Pancreas (tissue), 10 donors: ENCODE data around the gene DDHD1. TPM values are rescaled to one million over a fixed set of nuclear protein-coding genes. Genes with fewer than 3 reads are reported as not detected.
"Not testable (repeated sequence)": the region's sequence is repeated elsewhere in the genome, so short reads cannot be mapped to it uniquely, and the experiment has no call there.

Experiments used
- ATAC-seq, 4 donors: fragments of 200-7000 bp; cut with Tn5 transposase; one replicate each; pipeline versions ENCODE4 v1.8.0 to v1.9.1; 2020; ENCODE audit warnings: mild to moderate bottlenecking in 4 of 4, moderate library complexity in 4 of 4
- DNase-seq, 6 donors: peaks; one replicate each; pipeline ENCODE4 v3.0.0-alpha.2; 2020
- FAIRE-seq: peaks from 2 replicates; lab custom pipeline; 2012; peaks lifted over from hg19 to GRCh38; lab: Jason Lieb, UNC
- H3K27ac ChIP-seq, 4 donors: fragments of 200-600 bp; sonication (generic); 1 replicate in 3 of 4; 2 replicates in 1 of 4; pipeline versions ENCODE4 v1.5.0 to v1.8.0; 2020
- H3K27me3 ChIP-seq, 4 donors: fragments of 200-600 bp; one replicate each; pipeline ENCODE4 v1.8.0; 2021
- H3K36me3 ChIP-seq, 3 donors: fragments of 200-600 bp; sonication (generic) in 1 of 3; one replicate each; pipeline versions ENCODE4 v1.5.0 to v1.8.0; 2020 to 2021
- H3K4me1 ChIP-seq, 3 donors: fragments of 200-600 bp; one replicate each; pipeline ENCODE4 v1.8.0; 2021
- H3K4me3 ChIP-seq, 4 donors: fragments of 200-600 bp; sonication (generic) in 2 of 4; one replicate each; pipeline versions ENCODE4 v1.5.0 to v1.8.0; 2020 to 2021
- H3K9me3 ChIP-seq, 4 donors: fragments of 200-600 bp; one replicate each; pipeline ENCODE4 v1.8.0; 2021
- WGBS, 2 donors: extraction: QIAGEN DNeasy Blood & Tissue Kit; methylation state at CpG; one replicate each; pipeline ENCODE4 v1.1.7; 2013; 5-methylcytosine and 5-hydroxymethylcytosine counted together
- intact Hi-C, 3 donors: fragments of 100-400 bp; cut with DNase I; formaldehyde crosslinking; loops; one replicate each; pipeline versions ENCODE4 v1.11.1 to v1.14.2; 2022
- polyA plus RNA-seq, 2 donors: library from polyadenylated mRNA; stranded (reverse); fragments of 200-250 nt; gene quantifications; one replicate each; pipeline ENCODE4 v1.2.3, GENCODE V29; 2013
- total RNA-seq, 6 donors: library from RNA; stranded (reverse); fragmentation: NEBNext Ultra II Directional in 4 of 6; extraction: Animal tissue kit (Norgen Biotek cat#: 25700) in 4 of 6; gene quantifications; one replicate each; pipeline versions ENCODE4 v1.2.1 to v1.2.4, GENCODE V29; 2021 to 2023
- TF ChIP-seq, protein P1 (sequence below), 4 donors: fragments of 200-600 bp; sonication (generic) in 3 of 4; IDR thresholded peaks; one replicate each; pipeline versions ENCODE4 v1.5.0 to v1.8.0; 2021; ENCODE audit warnings: antibody characterized with exemption in 4 of 4
- donor health status: healthy with polysubstance abuse.
- donor health status: DM: no; HTN: no; CAD: no; lungs with moderate emphysema.
- donor health status: DM: no; HTN: no; CAD: no.
- donor health status: control.
- donor health status: control.
- donor health status: Bipolar disorder and iron deficiency.
- donor health status: DM: yes; HTN: yes; CAD: no.
- donor health status: DM: no; HTN: no; CAD: no.
- donor health status: DM: no; HTN: no; CAD: no.
- donor health status: DM: yes; HTN: yes; CAD: no.

Gene DDHD1
- total and polyA plus RNA-seq, 8 donors, result 3.5 to 6.9 (median 4.7) TPM

DNA sequence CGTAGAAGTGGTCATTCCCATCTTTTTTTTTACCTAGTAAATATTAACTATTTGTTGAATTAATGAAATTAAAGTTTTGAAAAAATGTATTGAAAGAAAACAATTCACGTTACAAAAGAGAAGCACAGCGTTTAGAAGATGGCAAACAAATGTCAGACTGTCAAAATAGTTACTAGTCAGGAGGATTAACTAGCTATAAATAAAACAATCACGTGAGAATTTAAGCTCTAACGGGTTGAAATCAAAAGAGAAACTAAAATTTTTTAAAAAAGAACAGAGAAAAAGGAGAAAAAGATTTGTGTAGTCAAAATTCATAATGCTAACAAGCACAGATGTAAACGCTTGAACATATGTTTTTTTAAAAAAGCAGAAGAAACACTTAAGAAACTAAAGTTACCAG is 26.4 kb downstream of the DDHD1 start:
- WGBS, 2 donors, result 47 to 54% methylated on average over 6 of the region's 6 CpGs
- Histone ChIP-seq H3K36me3 (no peaks in the 10 kb centered on the region), H3K4me1 (peaks cover 0 to 10% (median 5%) of the 10 kb centered on the region in 3 donors), H3K4me3 (no peak overlapping the region), H3K27ac (no peak overlapping the region), H3K27me3 (no peaks in the 10 kb centered on the region), H3K9me3 (no peaks in the 10 kb centered on the region)
- DNase-seq (no peak), FAIRE-seq (no peak), ATAC-seq (no peak)
- TF ChIP-seq, protein P1, sequence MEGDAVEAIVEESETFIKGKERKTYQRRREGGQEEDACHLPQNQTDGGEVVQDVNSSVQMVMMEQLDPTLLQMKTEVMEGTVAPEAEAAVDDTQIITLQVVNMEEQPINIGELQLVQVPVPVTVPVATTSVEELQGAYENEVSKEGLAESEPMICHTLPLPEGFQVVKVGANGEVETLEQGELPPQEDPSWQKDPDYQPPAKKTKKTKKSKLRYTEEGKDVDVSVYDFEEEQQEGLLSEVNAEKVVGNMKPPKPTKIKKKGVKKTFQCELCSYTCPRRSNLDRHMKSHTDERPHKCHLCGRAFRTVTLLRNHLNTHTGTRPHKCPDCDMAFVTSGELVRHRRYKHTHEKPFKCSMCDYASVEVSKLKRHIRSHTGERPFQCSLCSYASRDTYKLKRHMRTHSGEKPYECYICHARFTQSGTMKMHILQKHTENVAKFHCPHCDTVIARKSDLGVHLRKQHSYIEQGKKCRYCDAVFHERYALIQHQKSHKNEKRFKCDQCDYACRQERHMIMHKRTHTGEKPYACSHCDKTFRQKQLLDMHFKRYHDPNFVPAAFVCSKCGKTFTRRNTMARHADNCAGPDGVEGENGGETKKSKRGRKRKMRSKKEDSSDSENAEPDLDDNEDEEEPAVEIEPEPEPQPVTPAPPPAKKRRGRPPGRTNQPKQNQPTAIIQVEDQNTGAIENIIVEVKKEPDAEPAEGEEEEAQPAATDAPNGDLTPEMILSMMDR (IDR thresholded peaks at IDR 0.05), result no peak
- intact Hi-C loops, result no loop called here

DNA sequence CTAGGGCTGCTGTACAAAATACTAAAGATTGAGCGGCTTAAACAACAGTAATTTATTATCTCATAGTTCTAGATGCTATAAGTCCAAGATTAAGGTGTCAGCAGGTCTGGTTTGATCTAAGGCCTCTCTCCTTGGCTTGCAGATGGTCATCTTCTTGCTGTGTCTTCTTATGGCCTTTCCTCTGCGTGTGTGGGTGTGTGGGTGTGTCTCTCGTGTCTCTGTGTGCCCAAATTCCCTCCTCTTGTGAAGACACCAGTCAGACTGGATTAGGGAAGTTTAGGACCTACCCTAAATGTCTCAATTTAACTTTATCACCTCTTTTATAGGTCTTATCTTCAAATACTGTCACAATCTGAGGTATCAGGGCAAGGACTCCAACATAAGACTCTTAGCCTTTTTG is 28.3 kb downstream of the DDHD1 start:
- FAIRE-seq, result no peak
- DNase-seq, result no peak
- H3K36me3 ChIP-seq, result no peaks in the 10 kb centered on the region
- no peak for ATAC-seq
- no peaks in the 10 kb centered on the region for H3K9me3 ChIP-seq
- intact Hi-C loops, result no loop called here
- no peak overlapping the region for H3K27ac ChIP-seq
- no peak overlapping the region for H3K4me3 ChIP-seq
- no peaks in the 10 kb centered on the region for H3K27me3 ChIP-seq
- TF ChIP-seq, protein P1 (IDR thresholded peaks at IDR 0.05), result no peak
- 83 to 94% methylated on average over 3 of the region's 3 CpGs for WGBS, 2 donors
- H3K4me1 ChIP-seq, result peaks cover 0 to 10% (median 5%) of the 10 kb centered on the region in 3 donors

DNA sequence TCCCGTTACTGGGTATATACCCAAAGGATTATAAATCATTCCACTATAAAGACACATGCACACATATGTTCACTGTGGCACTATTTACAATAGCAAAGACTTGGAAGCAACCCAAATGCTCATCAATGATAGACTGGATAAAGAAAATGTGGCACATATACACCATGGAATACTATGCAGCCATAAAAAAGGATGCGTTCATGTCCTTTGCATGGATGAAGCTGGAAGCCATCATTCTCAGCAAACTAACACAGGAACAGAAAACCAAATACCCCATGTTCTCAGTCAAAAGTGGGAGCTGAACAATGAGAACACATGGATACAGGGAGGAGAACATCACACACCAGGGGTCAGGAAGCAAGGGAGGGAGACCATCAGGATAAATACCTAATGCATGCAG is 31.7 kb downstream of the DDHD1 start:
- H3K27me3 ChIP-seq, H3K9me3 ChIP-seq, intact Hi-C loops, H3K4me1 ChIP-seq, DNase-seq, H3K4me3 ChIP-seq, H3K27ac ChIP-seq, H3K36me3 ChIP-seq, ATAC-seq, FAIRE-seq: not testable (repeated sequence)
- 92 to 95% methylated on average over 2 of the region's 2 CpGs for WGBS, 2 donors

DNA sequence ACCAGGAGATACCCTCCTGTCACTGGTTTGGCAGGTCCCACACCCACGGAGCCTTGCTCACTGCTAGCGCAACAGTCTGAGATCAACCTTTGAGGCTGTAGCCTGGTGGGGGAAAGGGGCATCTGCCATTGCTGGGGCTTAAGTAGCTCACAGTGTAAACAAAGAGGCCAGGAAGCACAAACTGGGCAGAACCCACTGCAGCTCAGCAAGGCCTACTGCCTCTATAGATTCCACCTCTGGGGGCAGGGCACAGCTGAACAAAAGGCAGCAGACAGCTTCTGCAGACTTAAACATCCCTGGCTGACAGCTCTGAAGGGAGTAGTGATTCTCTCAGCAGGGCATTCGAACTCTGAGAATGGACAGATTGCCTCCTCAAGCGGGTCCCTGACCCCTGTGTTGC is 35.6 kb downstream of the DDHD1 start:
- ATAC-seq, DNase-seq, H3K27ac ChIP-seq, intact Hi-C loops, H3K9me3 ChIP-seq, H3K4me1 ChIP-seq, H3K27me3 ChIP-seq, H3K4me3 ChIP-seq, H3K36me3 ChIP-seq, FAIRE-seq: not testable (repeated sequence)
- WGBS, 2 donors, result 93 to 95% methylated on average over 4 of the region's 4 CpGs

DNA sequence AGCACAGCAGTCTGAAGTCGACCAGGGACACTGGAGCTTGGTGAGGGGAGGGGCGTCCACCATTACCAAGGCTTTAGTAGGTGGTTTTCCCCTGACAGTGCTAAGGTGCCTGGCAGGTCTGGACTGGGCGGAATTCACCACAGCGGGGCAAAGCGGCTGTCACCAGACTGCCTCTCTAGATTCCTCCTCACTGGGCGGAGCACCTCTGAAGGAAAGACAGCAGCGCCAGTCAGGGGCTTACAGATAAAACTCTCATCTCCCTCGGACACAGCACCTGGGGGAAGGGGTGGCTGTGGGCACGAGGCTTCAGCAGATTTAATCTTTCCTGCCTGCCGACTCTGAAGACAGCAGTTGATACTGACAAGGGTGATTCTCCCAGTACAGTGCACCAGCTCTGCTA is 39.1 kb downstream of the DDHD1 start:
- DNase-seq (peak in 1 of 6 donors; percentile 32), ATAC-seq (no peak), FAIRE-seq (no peak)
- intact Hi-C loops, result no loop called here
- Histone ChIP-seq H3K27me3 (no peaks in the 10 kb centered on the region), H3K4me1 (no peaks in the 10 kb centered on the region), H3K27ac (no peak overlapping the region), H3K36me3 (no peaks in the 10 kb centered on the region), H3K4me3 (no peak overlapping the region), H3K9me3 (no peaks in the 10 kb centered on the region)
- TF ChIP-seq, protein P1 (IDR thresholded peaks at IDR 0.05), result no peak
- 91 to 95% methylated on average over 10 of the region's 10 CpGs for WGBS, 2 donors

DNA sequence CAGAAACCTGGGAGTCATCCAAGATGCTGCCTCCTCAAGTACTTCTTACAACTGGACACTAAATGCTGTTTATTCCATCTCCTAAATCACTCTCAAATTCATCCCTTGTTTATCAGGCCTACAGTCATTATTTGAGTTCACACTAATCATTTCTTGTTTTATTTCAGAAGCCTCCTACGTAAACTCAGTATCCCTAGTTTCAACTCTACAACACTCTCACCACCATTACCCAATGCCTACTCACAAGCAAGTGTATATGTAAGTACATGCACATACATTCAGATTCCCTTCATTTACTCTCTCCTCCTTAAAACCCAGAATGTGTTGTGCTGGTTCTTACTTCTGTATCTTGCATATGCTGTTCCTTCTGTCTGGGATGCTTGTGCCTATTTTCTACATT is 43.0 kb downstream of the DDHD1 start:
- WGBS, 2 donors, result 96 to 98% methylated on average over 1 of the region's 1 CpG
- Histone ChIP-seq H3K4me1 (no peaks in the 10 kb centered on the region), H3K36me3 (no peaks in the 10 kb centered on the region), H3K4me3 (no peak overlapping the region), H3K27me3 (no peaks in the 10 kb centered on the region), H3K27ac (no peak overlapping the region), H3K9me3 (no peaks in the 10 kb centered on the region)
- no peak for FAIRE-seq
- ATAC-seq, result no peak
- intact Hi-C loops, result no loop called here
- TF ChIP-seq, protein P1 (IDR thresholded peaks at IDR 0.05), result no peak
- DNase-seq, result no peak
